A673 (cell line): ENCODE data around the gene RBM19.

Source experiments
- EZH2 ChIP-seq: fragments of 200-600 bp; sonication (generic); IDR thresholded peaks from 2 replicates; pipeline ENCODE4 v1.6.1; 2017; ENCODE audit warnings: borderline replicate concordance, low read depth, mild to moderate bottlenecking, mixed read lengths, antibody characterized with exemption, low read length; ENCODE audit not compliant: poor library complexity, severe bottlenecking
- TF ChIP-seq, protein P1 (sequence below): fragments of 300-800, 200-600 bp; sonication (generic); conservative IDR thresholded peaks from 2 replicates; pipeline ENCODE4 v1.5.1; 2017; ENCODE audit warnings: low read depth, mild to moderate bottlenecking, antibody characterized with exemption, low read length, moderate library complexity, mixed read lengths

DNA sequence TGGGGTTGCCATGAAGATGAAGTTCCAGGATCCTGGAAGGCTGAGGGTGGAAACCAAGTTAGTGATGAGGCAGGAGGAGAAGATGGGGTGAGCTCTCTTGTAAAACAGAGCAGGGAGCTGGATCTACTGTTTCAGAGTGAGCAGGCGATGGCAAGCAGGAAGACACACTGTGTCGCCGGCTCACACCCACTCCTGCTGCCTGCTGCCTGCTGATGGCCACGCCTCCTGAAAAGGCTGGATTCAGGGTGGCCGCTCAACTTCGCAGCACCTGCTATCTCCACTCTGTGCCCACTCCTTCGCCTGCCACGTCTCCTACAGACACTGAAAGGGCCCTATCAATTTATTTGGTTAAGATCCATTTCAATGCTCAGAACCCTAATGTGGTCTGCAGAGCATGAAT, 96.1 kb downstream of the RBM19 start:
- TF ChIP-seq, protein P1, sequence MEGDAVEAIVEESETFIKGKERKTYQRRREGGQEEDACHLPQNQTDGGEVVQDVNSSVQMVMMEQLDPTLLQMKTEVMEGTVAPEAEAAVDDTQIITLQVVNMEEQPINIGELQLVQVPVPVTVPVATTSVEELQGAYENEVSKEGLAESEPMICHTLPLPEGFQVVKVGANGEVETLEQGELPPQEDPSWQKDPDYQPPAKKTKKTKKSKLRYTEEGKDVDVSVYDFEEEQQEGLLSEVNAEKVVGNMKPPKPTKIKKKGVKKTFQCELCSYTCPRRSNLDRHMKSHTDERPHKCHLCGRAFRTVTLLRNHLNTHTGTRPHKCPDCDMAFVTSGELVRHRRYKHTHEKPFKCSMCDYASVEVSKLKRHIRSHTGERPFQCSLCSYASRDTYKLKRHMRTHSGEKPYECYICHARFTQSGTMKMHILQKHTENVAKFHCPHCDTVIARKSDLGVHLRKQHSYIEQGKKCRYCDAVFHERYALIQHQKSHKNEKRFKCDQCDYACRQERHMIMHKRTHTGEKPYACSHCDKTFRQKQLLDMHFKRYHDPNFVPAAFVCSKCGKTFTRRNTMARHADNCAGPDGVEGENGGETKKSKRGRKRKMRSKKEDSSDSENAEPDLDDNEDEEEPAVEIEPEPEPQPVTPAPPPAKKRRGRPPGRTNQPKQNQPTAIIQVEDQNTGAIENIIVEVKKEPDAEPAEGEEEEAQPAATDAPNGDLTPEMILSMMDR: no peak
- TF ChIP-seq EZH2: no peak
